OCI-LY7 (cell line): ENCODE data around the gene TMEM260. TPM values are rescaled to one million over a fixed set of nuclear protein-coding genes. Genes with fewer than 3 reads are reported as not detected.

Experiments used
- BruUV-seq: library from RNA; stranded (reverse); fragments of 400-500 nt; replicated peaks from 2 replicates; lab custom pipeline; 2021; lab: Mats Ljungman, UMichigan
- CTCF ChIA-PET: fragments of 300-600 bp; sonication (Branson Sonifier 250); formaldehyde crosslinking; loops from one replicate; lab custom pipeline; 2022; ENCODE audit warnings: antibody characterized with exemption; ENCODE audit not compliant: unreplicated experiment; lab: Charles Lee
- POLR2A ChIA-PET: fragments of 300-600 bp; sonication (Branson Sonifier 250); formaldehyde crosslinking; loops from one replicate; lab custom pipeline; 2022; ENCODE audit warnings: antibody characterized with exemption; lab: Charles Lee
- DNase-seq: peaks from one replicate; pipeline ENCODE4 v3.0.0-alpha.2; 2015; ENCODE audit warnings: low spot score
- H2AFZ ChIP-seq: fragments of 200-600 bp; sonication (generic), shearing (Covaris generic); 2 replicates; pipeline ENCODE4 v1.6.1; 2014; ENCODE audit warnings: mild to moderate bottlenecking, antibody characterized with exemption, low read length, moderate library complexity
- H3K27ac ChIP-seq: fragments of 200-600 bp; sonication (generic); 2 replicates; pipeline ENCODE4 v1.5.1; 2014; ENCODE audit warnings: mixed run types, low read depth, mild to moderate bottlenecking, moderate library complexity, low read length, inconsistent platforms; ENCODE audit not compliant: poor library complexity, severe bottlenecking
- H3K36me3 ChIP-seq: fragments of 200-600 bp; sonication (generic); 2 replicates; pipeline ENCODE4 v1.6.1; 2014; ENCODE audit warnings: mild to moderate bottlenecking, antibody characterized with exemption, low read length, moderate library complexity, mixed read lengths; ENCODE audit not compliant: insufficient read depth
- H3K4me1 ChIP-seq: fragments of 200-600 bp; sonication (generic); 2 replicates; pipeline ENCODE4 v1.5.1; 2014; ENCODE audit warnings: mild to moderate bottlenecking, low read length; ENCODE audit not compliant: insufficient read depth, poor library complexity, severe bottlenecking
- H3K4me2 ChIP-seq: fragments of 200-600 bp; sonication (generic); 2 replicates; pipeline ENCODE4 v1.6.1; 2014; ENCODE audit warnings: mild to moderate bottlenecking, low read length
- H3K4me3 ChIP-seq: fragments of 200-600 bp; sonication (generic); 2 replicates; pipeline ENCODE4 v1.5.1; 2014; ENCODE audit warnings: mild to moderate bottlenecking, low read depth, low read length; ENCODE audit not compliant: poor library complexity, severe bottlenecking
- H3K79me2 ChIP-seq: fragments of 200-600 bp; sonication (generic); 2 replicates; pipeline ENCODE4 v1.6.1; 2016; ENCODE audit warnings: low read depth, mild to moderate bottlenecking, low read length, moderate library complexity, mixed read lengths; ENCODE audit not compliant: insufficient read depth
- H3K9me2 ChIP-seq: fragments of 200-600 bp; sonication (generic); 2 replicates; pipeline ENCODE4 v1.6.1; 2016; ENCODE audit warnings: mild to moderate bottlenecking, low read length, mixed read lengths; ENCODE audit not compliant: insufficient read depth
- H3K9me3 ChIP-seq: fragments of 200-600 bp; sonication (generic); 2 replicates; pipeline ENCODE4 v1.6.1; 2014; ENCODE audit warnings: mild to moderate bottlenecking, mixed run types, low read length, mixed read lengths
- H4K20me1 ChIP-seq: fragments of 200-600 bp; sonication (generic); 2 replicates; pipeline ENCODE4 v1.6.1; 2014; ENCODE audit warnings: mild to moderate bottlenecking, antibody characterized with exemption, low read length, moderate library complexity, mixed read lengths; ENCODE audit not compliant: insufficient read depth
- CTCF ChIP-seq: fragments of 200-600 bp; sonication (generic); conservative IDR thresholded peaks from 2 replicates; pipeline ENCODE4 v1.5.1; 2014; ENCODE audit warnings: mild to moderate bottlenecking, antibody characterized with exemption, low read length, moderate library complexity, mixed read lengths
- EZH2phosphoT487 ChIP-seq: fragments of 200-600 bp; sonication (generic); IDR thresholded peaks from 2 replicates; pipeline ENCODE4 v1.6.1; 2018; ENCODE audit warnings: low read depth, borderline replicate concordance, mild to moderate bottlenecking, mixed run types, antibody characterized with exemption, low read length, moderate library complexity, mixed read lengths
- intact Hi-C: fragments of 100-400 bp; cut with micrococcal nuclease; formaldehyde crosslinking; loops from one replicate; pipeline ENCODE4 v1.10.0; 2022; ENCODE audit not compliant: unreplicated experiment
- total RNA-seq, 2 experiments: library from RNA; depleted of rRNA in 1 of 2; stranded (reverse); fragments of >200 nt in 1 of 2; shearing (Covaris generic) in 1 of 2; gene quantifications; 2 replicates each; pipeline ENCODE4 v1.2.3, GENCODE V29; 2014 to 2022

TMEM260 gene
- total RNA-seq, 2 experiments from 2014 or later: 12.4 to 20.1 TPM

DNA sequence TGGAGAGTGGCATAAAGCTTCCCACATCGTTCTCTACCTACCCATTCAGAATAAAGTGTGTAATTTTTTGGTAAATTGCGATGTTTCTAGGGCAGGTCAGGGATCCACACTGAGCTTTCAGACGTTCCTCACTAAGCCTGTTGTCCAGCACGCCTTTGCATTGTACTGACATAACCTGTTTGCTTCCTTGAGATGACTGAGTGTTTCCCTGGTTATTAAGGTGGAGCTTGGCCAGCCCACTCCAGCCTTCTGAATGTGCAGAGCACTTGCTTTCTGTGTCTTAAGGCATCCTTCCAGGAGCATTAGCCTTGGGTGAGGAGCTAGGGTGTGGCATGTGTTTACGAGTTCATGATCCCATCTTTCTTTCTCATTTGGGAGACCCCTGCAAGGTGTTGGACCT is 96.4 kb downstream of the TMEM260 start:
- no peak overlapping the region for H3K4me2 ChIP-seq
- H3K9me2 ChIP-seq: no peaks in the 10 kb centered on the region
- H3K4me3 ChIP-seq: no peak overlapping the region
- POLR2A ChIA-PET: no interaction called here
- no peaks in the 10 kb centered on the region for H3K36me3 ChIP-seq
- TF ChIP-seq CTCF: no peak
- H3K27ac ChIP-seq: no peak overlapping the region
- H3K4me1 ChIP-seq: no peaks in the 10 kb centered on the region
- CTCF ChIA-PET: no interaction called here
- no peaks in the 10 kb centered on the region for H4K20me1 ChIP-seq
- intact Hi-C loops: no loop called here
- no TSS peak for BruUV-seq
- no peak overlapping the region for H2AFZ ChIP-seq
- H3K9me3 ChIP-seq: no peaks in the 10 kb centered on the region
- H3K79me2 ChIP-seq: no peaks in the 10 kb centered on the region
- no peak for DNase-seq

DNA sequence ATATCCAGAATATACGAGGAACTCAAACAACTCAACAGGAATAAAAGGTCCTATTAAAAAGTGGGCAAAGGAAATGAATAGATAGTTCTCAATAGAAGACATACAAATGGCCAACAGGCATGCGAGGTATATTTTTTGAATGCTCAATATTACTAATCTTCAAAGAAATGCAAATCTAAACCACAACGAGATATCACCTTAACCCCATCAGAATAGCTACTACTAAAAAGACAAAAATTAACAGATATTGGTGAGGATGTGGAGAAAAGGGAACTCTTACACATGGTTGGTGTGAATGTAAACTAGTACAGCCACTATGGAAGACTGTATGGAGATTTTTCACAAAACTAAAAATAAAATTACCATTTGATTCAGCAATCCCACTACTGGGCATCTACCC is 99.2 kb downstream of the TMEM260 start:
- no TSS peak for BruUV-seq
- POLR2A ChIA-PET: no interaction called here
- no peak overlapping the region for H3K27ac ChIP-seq
- H3K9me3 ChIP-seq: no peaks in the 10 kb centered on the region
- CTCF ChIA-PET: no interaction called here
- intact Hi-C loops: no loop called here
- no peaks in the 10 kb centered on the region for H4K20me1 ChIP-seq
- H3K4me1 ChIP-seq: no peaks in the 10 kb centered on the region
- H3K4me2 ChIP-seq: no peak overlapping the region
- H2AFZ ChIP-seq: no peak overlapping the region
- no peaks in the 10 kb centered on the region for H3K36me3 ChIP-seq
- no peak for DNase-seq
- H3K9me2 ChIP-seq: no peaks in the 10 kb centered on the region
- no peak for TF ChIP-seq EZH2phosphoT487
- TF ChIP-seq CTCF: no peak
- H3K79me2 ChIP-seq: no peaks in the 10 kb centered on the region
- no peak overlapping the region for H3K4me3 ChIP-seq

- intact Hi-C loops: no loop called here
- H3K27ac ChIP-seq: no peak overlapping the region
- H3K4me2 ChIP-seq: no peak overlapping the region
- H3K9me3 ChIP-seq: no peaks in the 10 kb centered on the region
- no TSS peak for BruUV-seq
- no peak overlapping the region for H3K4me3 ChIP-seq
- no peaks in the 10 kb centered on the region for H3K4me1 ChIP-seq
- no peaks in the 10 kb centered on the region for H4K20me1 ChIP-seq
- DNase-seq: no peak
- no peak overlapping the region for H2AFZ ChIP-seq
- ChIA-PET POLR2A (no interaction called here), CTCF (no interaction called here)
- H3K79me2 ChIP-seq: no peaks in the 10 kb centered on the region
- TF ChIP-seq CTCF (no peak), EZH2phosphoT487 (no peak)
- H3K9me2 ChIP-seq: no peaks in the 10 kb centered on the region
- no peaks in the 10 kb centered on the region for H3K36me3 ChIP-seq
Measured at GRCh38 chr14:56686416-56686815, 106.8 kb downstream of the TMEM260 start.
